ENCODE data around the gene RAB3C. TPM values are rescaled to one million over a fixed set of nuclear protein-coding genes. Genes with fewer than 3 reads are reported as not detected.
"Not testable (repeated sequence)": the region's sequence is repeated elsewhere in the genome, so short reads cannot be mapped to it uniquely, and the experiment has no call there.

The RAB3C gene
- total RNA-seq, 1 experiment from 2014 or later, result not detected

- in situ Hi-C loops (cut with HindIII; ENCODE audit: low pct_unique_long_range_greater_than_20kb, low sequenced_read_pairs), result no loop called here
- no peak for DNase-seq (ENCODE audit: low read depth)
Measured at GRCh38 chr5:58595952-58596351, 13.1 kb downstream of the RAB3C start.

GRCh38 chr5:58598440-58598839 is 15.6 kb downstream of the RAB3C start:
- DNase-seq (ENCODE audit: low read depth), result no peak
- in situ Hi-C loops (cut with HindIII; ENCODE audit: low pct_unique_long_range_greater_than_20kb, low sequenced_read_pairs), result no loop called here

DNA sequence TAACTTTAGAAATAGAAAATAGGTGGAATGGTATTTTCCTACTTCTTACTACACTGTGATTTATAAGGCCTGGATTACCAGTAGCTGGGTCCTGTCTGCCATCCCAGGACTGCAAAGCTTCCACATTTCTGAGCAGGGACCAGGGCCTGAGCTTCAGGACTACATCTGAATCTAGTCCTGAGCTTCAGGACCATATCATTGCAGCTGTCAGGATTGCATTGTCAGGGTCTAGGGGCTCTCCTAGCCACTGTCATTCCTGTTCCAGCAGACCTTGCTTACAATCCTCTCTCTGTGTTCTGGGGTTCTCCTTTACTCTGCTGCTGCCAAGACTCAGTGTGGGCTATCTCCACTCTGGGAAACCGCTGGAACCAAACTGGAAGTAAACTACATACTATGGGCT is 16.3 kb downstream of the RAB3C start:
- in situ Hi-C loops (cut with HindIII; ENCODE audit: low pct_unique_long_range_greater_than_20kb, low sequenced_read_pairs), result no loop called here
- no peak for DNase-seq (ENCODE audit: low read depth)

DNA sequence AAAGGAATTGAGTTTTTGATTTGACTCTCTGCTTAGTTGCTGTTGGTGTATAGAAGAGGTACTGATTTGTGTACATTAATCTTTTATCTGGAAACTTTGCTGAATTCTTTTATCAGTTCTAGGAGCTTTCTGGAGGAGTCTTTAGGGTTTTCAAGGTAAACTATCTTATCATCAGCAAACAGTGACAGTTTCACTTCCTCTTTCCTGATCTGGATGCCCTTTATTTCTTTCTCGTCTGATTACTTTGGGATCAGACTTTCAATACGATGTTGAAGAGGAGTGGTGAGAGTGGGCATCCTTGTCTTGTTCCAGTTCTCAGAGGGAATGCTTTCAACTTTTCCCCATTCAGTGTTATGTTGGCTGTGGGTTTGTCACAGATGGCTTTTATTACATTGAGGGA is 17.7 kb downstream of the RAB3C start:
- DNase-seq (ENCODE audit: low read depth); in situ Hi-C loops (cut with HindIII; ENCODE audit: low pct_unique_long_range_greater_than_20kb, low sequenced_read_pairs): not testable (repeated sequence)

GRCh38 chr5:58602889-58603288 is 20.0 kb downstream of the RAB3C start:
- in situ Hi-C loops (cut with HindIII; ENCODE audit: low pct_unique_long_range_greater_than_20kb, low sequenced_read_pairs); DNase-seq (ENCODE audit: low read depth): not testable (repeated sequence)

- in situ Hi-C loops (cut with HindIII; ENCODE audit: low pct_unique_long_range_greater_than_20kb, low sequenced_read_pairs), result no loop called here
- no peak for DNase-seq (ENCODE audit: low read depth)
Measured at GRCh38 chr5:58606064-58606463, 23.2 kb downstream of the RAB3C start.

- in situ Hi-C loops (cut with HindIII; ENCODE audit: low pct_unique_long_range_greater_than_20kb, low sequenced_read_pairs), result no loop called here
- DNase-seq (ENCODE audit: low read depth), result no peak
Measured at GRCh38 chr5:58615972-58616371, 33.1 kb downstream of the RAB3C start.

DNA sequence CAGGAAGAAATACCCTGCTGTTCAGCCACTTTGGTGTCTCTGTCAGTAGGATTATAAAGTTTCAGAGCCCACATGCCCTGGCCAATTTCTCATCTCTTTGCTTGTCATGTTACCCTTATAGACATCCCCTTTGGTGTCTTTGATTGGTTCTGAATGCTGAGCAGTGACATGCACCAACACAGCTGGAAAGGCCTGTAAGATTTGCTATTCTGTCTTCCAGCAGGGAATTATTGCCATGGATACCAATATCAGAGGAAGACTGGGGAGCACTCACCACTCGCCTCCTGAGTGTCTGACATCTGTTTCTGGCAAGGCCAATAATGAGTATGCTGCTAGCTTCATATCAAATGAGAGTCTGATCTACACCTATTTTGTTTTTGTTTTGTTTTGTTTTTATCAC is 34.4 kb downstream of the RAB3C start:
- no peak for DNase-seq (ENCODE audit: low read depth)
- in situ Hi-C loops (cut with HindIII; ENCODE audit: low pct_unique_long_range_greater_than_20kb, low sequenced_read_pairs), result no loop called here

DNA sequence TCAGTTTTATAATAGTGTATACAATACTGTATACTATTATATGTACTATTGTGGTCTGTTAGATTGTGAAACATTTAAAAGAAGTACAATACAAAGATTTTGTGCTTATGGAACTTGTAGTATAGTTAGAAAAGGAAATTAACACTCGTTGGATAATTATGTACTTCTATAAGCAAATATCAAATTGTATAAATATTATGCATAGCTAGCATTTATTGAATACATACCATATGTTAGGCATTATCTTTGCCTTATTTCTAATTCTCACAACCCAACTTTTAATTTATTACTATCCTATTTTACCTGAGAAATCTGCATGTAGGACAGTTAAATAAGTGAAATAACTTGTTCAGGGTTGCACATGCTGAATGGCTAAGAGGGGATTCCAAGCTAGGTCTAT is 37.5 kb downstream of the RAB3C start:
- in situ Hi-C loops (cut with HindIII; ENCODE audit: low pct_unique_long_range_greater_than_20kb, low sequenced_read_pairs), result no loop called here
- no peak for DNase-seq (ENCODE audit: low read depth)

DNA sequence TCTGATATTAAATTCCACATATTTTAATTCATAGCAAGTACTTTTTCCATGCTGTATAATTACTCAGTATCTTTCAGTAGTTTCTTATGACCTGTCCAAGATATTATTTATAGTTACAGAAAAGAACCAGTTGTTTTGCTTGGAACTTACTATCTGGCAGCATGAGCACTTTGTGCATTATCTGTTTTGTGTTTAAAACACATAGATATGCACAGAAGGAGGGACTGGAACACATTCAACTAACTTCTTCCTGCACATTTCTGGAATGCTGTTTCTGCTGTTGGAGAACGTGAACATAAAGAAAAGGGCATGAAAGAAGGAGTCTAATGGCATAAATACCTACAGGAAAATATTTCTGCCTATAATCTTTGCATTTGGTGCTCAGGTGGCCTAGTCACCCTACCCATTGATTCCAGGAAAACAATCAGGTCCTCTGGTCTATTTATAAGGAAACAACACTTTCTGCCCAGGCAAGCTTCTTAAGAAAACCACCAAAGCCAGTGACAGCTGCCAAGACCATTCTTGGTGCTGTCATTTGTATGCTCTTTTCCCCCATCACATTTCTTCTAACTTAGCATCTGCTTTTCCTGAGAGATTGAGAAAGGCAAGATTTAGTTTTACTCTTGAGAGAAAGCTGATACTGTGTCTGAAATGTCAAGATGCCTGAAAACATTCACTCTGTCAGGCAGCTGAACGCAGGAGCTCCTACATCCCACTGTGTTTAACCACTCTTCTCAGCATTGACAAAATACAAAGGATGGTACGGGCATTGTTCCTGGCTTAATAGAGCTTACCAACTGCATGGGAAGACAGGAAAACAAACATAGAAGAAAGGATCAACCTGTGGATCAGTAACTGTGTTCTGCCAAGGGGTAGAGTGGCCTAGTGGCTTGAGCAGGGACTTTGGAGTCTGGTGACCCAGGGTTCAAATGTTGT is 40.3 kb downstream of the RAB3C start:
- DNase-seq (ENCODE audit: low read depth), result no peak
- in situ Hi-C loops (cut with HindIII; ENCODE audit: low pct_unique_long_range_greater_than_20kb, low sequenced_read_pairs), result no loop called here

DNA sequence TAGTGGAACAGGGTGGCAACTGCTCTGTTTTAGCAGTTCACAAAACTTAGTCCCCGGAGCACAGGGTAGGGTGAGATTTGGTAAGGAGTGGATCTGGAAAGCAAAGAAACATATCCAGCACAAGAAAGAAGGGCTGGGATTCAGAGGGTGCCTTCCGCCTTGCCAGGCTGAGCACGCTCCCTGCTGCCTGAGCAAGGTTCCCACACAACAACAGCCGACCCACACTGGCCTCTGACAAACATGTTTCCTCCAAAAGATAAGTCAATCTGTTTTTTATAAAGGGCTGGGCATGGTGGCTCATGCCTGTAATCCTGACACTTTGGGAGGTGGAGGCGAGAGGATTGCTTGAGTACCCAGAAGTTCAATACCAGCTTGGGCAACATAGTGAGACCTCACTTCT is 45.8 kb downstream of the RAB3C start:
- DNase-seq (ENCODE audit: low read depth), result no peak
- in situ Hi-C loops (cut with HindIII; ENCODE audit: low pct_unique_long_range_greater_than_20kb, low sequenced_read_pairs), result no loop called here

DNA sequence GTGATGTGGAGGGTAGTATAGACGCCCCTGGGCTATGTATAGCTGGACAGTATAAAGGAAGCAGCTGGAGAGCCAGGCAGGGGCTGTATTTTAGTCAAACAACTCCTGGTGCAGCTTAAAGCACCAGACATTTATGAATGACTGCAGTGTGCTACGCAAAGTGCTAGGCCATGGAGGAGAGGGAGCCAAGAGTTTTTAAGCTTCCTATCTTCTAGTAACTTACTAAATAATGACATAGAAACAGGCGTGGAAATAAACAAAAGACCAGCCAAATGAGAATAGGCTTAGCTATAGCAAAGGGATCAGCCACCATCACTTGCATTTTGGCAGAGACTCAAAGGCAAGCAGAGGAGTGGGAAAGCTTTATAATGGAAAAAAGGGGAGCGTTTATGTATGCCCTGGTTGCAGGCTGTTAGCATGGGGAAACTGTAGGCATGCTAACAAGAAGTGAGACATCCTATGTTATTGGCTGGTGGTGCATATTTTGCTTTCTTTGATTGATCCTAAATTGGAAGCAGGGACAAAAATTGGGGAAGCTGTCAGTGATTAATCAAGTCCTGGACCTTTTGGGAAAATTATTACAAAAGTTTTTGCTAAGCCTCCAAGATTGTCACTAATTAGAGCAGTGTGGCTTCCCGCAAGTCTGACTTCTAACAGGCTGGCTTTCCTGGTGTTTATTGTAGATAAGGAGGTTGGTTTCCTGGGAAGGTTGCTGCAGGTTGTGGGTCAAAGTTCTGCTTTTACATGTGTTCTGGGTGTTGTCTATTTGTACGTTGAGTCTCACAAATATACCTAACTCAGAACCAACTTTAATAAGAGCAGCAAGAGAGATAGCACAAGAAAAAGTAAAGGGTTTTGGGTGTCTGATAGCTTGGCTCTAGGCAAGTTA is 46.6 kb downstream of the RAB3C start:
- DNase-seq (ENCODE audit: low read depth), result no peak
- in situ Hi-C loops (cut with HindIII; ENCODE audit: low pct_unique_long_range_greater_than_20kb, low sequenced_read_pairs), result no loop called here

- in situ Hi-C loops (cut with HindIII; ENCODE audit: low pct_unique_long_range_greater_than_20kb, low sequenced_read_pairs), result no loop called here
- no peak for DNase-seq (ENCODE audit: low read depth)
Measured at GRCh38 chr5:58631895-58632294, 49.0 kb downstream of the RAB3C start.

GRCh38 chr5:58635416-58635815 is 52.5 kb downstream of the RAB3C start:
- in situ Hi-C loops (cut with HindIII; ENCODE audit: low pct_unique_long_range_greater_than_20kb, low sequenced_read_pairs), result no loop called here
- DNase-seq (ENCODE audit: low read depth), result no peak

DNA sequence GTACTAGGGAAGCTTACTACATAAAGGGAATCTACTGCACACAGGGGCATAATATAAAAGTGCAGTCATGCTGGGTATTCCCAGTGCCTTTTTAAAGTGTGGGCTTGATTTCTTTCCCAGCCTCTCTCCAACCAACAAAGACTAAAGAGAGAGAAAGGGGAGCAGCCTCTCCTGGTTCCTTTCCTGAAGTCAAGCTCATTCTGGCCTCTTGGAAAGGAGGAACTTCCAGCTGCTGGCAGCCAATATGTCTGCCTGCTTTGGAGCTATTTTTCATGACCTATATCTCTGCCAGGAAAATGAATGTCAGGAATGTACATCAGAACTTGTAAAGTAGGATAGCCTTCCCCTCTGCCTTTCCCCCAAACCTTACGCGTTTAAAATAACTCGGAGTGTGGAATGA is 57.1 kb downstream of the RAB3C start:
- DNase-seq (ENCODE audit: low read depth), result no peak
- in situ Hi-C loops (cut with HindIII; ENCODE audit: low pct_unique_long_range_greater_than_20kb, low sequenced_read_pairs), result no loop called here

DNA sequence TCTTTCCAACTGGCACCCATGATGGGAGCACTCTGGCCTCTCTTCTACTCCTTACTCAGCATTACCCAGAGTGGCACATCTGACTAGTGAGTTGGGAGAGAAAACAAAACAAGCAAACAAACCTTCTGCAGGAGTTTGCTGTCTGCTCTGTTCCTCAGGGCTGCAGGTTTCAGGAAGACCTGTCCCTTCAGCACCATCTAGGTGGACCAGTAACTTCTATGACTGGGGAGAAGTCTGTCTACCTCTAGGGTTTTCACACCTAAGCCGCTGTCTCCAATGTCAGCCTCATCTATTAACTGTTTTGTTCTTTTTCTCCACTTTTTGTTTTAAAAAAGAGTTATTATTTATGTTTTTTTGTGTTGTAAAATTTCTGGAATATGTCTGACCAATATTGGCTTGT is 58.7 kb downstream of the RAB3C start:
- no peak for DNase-seq (ENCODE audit: low read depth)
- in situ Hi-C loops (cut with HindIII; ENCODE audit: low pct_unique_long_range_greater_than_20kb, low sequenced_read_pairs), result no loop called here

- no peak for DNase-seq (ENCODE audit: low read depth)
- in situ Hi-C loops (cut with HindIII; ENCODE audit: low pct_unique_long_range_greater_than_20kb, low sequenced_read_pairs), result no loop called here
Measured at GRCh38 chr5:58648846-58649245, 66.0 kb downstream of the RAB3C start.

DNA sequence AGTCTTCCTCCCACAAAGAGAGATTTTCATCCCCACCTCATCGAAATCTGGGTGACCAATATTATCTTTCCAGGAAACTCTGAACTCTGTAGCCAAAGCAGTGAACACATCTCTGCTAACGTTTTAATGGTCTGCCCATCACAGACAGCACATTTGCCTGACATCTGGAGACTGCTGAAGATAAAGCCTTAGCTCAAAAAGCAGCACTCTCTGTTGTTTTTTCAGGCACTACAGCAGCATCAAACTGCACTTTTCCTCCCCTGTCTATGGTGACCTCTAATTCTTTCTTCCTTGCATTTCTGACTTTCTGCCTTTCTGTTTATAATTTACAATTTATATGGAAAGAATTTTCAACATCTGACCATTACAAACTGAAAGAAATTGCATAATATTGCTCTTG is 66.8 kb downstream of the RAB3C start:
- no peak for DNase-seq (ENCODE audit: low read depth)
- in situ Hi-C loops (cut with HindIII; ENCODE audit: low pct_unique_long_range_greater_than_20kb, low sequenced_read_pairs), result no loop called here

GRCh38 chr5:58653521-58653920 is 70.6 kb downstream of the RAB3C start:
- no peak for DNase-seq (ENCODE audit: low read depth)
- in situ Hi-C loops (cut with HindIII; ENCODE audit: low pct_unique_long_range_greater_than_20kb, low sequenced_read_pairs), result no loop called here
